Measurements from ENCODE around the gene NANOS2.
"Not testable (repeated sequence)": the region's sequence is repeated elsewhere in the genome, so short reads cannot be mapped to it uniquely, and the experiment has no call there.

Gene NANOS2

GRCh38 chr19:45874620-45874966 is 40.0 kb downstream of the NANOS2 start:
- DNase-seq (ENCODE audit: low read depth) = no peak

- no peak for DNase-seq (ENCODE audit: low read depth)
These were observed 41.3 kb downstream of the NANOS2 start for GRCh38 chr19:45873219-45873772.

GRCh38 chr19:45872095-45872919 is 42.3 kb downstream of the NANOS2 start:
- no peak for DNase-seq (ENCODE audit: low read depth)

GRCh38 chr19:45870798-45871197 is 43.8 kb downstream of the NANOS2 start:
- DNase-seq (ENCODE audit: low read depth) = no peak

GRCh38 chr19:45867241-45867640 is 47.3 kb downstream of the NANOS2 start:
- not testable (repeated sequence) for DNase-seq (ENCODE audit: low read depth)

- DNase-seq (ENCODE audit: low read depth) = no peak
These were observed 48.0 kb downstream of the NANOS2 start for GRCh38 chr19:45866400-45867176.

- no peak for DNase-seq (ENCODE audit: low read depth)
These were observed 49.2 kb downstream of the NANOS2 start for GRCh38 chr19:45865269-45865948.

- no peak for DNase-seq (ENCODE audit: low read depth)
These were observed 49.9 kb downstream of the NANOS2 start for GRCh38 chr19:45864629-45865082.

- DNase-seq (ENCODE audit: low read depth) = no peak
These were observed 50.5 kb downstream of the NANOS2 start, which contains the start of gene FOXA3 for GRCh38 chr19:45863840-45864628. TSS of gene FOXA3 (plus strand) at chr19:45864326. CDS start at chr19:45864457, 131 bp downstream.

GRCh38 chr19:45863335-45863839 is 51.2 kb downstream of the NANOS2 start:
- DNase-seq (ENCODE audit: low read depth) = no peak

All from stromal cell of bone marrow (primary cell).